PFSK-1 (cell line): ENCODE data around the gene HSD3B2.

Source experiments
- FOXP2 ChIP-seq: optimal IDR thresholded peaks from 2 replicates; pipeline ENCODE3; 2011; ENCODE audit warnings: borderline replicate concordance, control low read depth, inconsistent platforms; ENCODE audit not compliant: insufficient read depth; ENCODE audit errors: extremely low read length, extremely low read depth
- POLR2AphosphoS5 ChIP-seq: IDR thresholded peaks from 2 replicates; pipeline ENCODE4 v1.6.1; 2012; ENCODE audit warnings: low read depth, mild to moderate bottlenecking, control low read depth, low read length, moderate library complexity
- SIN3A ChIP-seq: IDR thresholded peaks from 2 replicates; pipeline ENCODE4 v1.6.1; 2012; ENCODE audit warnings: mild to moderate bottlenecking, low read length, moderate library complexity, borderline replicate concordance; ENCODE audit not compliant: insufficient read depth
- TAF1 ChIP-seq: IDR thresholded peaks from 2 replicates; pipeline ENCODE4 v1.6.1; 2012; ENCODE audit warnings: low read length, control low read depth, borderline replicate concordance; ENCODE audit not compliant: insufficient read depth
- TF ChIP-seq, protein P1 (sequence below), 2 experiments: IDR thresholded peaks; 2 replicates each; pipeline versions ENCODE4 v1.6.1 to v1.8.0; 2011 to 2012; ENCODE audit warnings: low read depth in 2 of 2, low read length in 2 of 2, control low read depth in 1 of 2, inconsistent platforms in 1 of 2, mild to moderate bottlenecking in 1 of 2, moderate library complexity in 1 of 2; ENCODE audit not compliant: insufficient read depth in 1 of 2

DNA sequence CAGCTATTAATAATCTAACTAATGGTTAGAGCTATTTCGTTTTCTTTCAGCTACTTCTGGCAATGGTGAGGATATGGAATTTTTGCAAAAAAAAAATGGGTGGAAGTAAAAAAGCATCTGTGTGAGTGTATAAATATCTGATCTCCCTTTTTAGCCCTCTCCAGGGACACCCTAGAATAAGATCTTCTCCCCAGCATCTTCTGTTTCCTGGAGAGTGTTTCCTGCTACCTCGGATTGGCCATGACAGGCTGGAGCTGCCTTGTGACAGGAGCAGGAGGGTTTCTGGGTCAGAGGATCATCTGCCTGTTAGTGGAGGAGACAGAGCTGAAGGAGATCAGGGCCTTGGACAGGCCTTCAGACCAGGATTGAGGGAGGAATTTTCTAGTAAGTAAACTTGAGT lies 23.8 kb downstream of the HSD3B2 start:
- TF ChIP-seq POLR2AphosphoS5 (no peak), TAF1 (no peak), SIN3A (no peak), FOXP2 (no peak)
- TF ChIP-seq, protein P1, sequence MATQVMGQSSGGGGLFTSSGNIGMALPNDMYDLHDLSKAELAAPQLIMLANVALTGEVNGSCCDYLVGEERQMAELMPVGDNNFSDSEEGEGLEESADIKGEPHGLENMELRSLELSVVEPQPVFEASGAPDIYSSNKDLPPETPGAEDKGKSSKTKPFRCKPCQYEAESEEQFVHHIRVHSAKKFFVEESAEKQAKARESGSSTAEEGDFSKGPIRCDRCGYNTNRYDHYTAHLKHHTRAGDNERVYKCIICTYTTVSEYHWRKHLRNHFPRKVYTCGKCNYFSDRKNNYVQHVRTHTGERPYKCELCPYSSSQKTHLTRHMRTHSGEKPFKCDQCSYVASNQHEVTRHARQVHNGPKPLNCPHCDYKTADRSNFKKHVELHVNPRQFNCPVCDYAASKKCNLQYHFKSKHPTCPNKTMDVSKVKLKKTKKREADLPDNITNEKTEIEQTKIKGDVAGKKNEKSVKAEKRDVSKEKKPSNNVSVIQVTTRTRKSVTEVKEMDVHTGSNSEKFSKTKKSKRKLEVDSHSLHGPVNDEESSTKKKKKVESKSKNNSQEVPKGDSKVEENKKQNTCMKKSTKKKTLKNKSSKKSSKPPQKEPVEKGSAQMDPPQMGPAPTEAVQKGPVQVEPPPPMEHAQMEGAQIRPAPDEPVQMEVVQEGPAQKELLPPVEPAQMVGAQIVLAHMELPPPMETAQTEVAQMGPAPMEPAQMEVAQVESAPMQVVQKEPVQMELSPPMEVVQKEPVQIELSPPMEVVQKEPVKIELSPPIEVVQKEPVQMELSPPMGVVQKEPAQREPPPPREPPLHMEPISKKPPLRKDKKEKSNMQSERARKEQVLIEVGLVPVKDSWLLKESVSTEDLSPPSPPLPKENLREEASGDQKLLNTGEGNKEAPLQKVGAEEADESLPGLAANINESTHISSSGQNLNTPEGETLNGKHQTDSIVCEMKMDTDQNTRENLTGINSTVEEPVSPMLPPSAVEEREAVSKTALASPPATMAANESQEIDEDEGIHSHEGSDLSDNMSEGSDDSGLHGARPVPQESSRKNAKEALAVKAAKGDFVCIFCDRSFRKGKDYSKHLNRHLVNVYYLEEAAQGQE (IDR thresholded peaks at IDR 0.05; ENCODE audit: insufficient read depth in 1 of 2, low read depth in 2 of 2, low read length in 2 of 2): no peak
